ELR (cell line): ENCODE results near the gene TTC16.

Experiments used
- DNase-seq: peaks from one replicate; pipeline ENCODE4 v3.0.0-alpha.2; 2015; ENCODE audit warnings: low read depth

The TTC16 gene, protein sequence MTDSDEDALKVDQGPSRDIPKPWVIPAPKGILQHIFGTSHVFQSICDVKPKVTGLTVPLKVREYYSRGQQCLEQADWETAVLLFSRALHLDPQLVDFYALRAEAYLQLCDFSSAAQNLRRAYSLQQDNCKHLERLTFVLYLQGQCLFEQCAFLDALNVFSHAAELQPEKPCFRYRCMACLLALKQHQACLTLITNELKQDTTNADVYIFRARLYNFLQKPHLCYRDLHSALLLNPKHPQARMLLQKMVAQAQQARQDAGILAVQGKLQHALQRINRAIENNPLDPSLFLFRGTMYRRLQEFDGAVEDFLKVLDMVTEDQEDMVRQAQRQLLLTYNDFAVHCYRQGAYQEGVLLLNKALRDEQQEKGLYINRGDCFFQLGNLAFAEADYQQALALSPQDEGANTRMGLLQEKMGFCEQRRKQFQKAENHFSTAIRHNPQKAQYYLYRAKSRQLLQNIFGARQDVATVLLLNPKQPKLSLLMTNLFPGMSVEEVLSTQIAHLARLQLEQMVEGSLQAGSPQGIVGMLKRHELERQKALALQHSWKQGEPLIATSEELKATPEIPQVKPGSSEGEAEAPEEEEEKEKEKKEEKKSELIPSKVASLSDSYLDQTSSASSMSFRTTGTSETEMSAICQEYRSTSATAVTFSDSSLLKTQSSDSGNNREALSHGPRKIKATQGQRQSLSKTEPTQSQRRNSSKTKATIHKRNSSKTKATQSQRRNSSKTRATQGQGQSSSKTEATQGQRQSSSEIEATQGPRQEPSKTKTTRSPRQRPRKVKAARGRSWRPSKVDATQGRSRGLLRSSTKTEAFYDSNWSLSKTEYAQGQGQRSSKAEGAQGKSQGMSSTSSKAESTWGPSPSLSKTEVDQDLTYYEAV

DNA sequence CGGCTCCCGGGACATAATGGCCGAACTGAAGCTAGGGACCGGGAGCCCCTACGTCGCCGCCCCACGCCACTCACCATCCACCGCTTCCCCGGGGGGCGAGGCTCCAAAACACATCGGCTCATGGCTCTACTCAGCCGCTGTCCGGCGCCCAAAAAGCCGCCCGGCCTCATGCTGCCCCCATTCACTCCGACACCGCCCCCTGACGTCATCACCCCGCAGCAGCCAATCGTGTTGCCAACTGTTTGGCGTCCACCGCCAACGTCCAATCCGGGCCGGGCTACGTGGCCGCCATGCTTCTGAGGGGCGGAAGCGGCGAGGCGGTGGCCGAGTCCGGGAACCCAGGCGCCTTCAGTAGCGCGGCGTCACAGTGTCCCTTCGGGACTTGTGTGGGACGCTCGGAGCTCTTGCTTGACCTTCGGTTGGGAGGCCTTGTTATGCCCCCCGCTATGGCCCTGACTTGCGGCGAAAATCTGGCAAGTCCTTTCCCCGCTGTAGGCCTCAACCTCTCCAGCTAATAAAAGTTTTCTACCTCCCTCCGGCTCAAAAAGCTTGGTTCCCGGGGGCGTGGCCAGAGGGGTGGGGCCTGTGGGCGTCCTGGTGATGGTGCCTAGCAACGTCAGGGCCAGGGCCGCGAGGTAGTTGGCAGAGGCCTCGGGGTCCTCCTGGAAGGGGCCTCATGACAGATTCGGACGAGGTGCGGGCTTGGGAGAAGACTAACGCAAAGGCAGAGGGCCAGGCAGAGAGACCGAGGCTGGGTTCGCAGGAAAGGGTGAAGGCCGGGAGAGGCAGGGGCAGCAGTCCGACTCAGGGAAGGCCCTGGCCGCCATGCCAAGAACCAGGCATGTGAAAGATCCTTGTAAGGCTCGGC lies at the start of gene TTC16, which contains the start of gene PTRH1:
Gene TTC16, plus strand, starts transcription at position 610 of the 868 bp plus-strand sequence. Its CDS starts 67 bp downstream, at position 677.
Gene PTRH1, minus strand, starts transcription at position 194 of the 868 bp plus-strand sequence. Its CDS starts 24 bp downstream, at position 170.
- peak; percentile 96 for DNase-seq

DNA sequence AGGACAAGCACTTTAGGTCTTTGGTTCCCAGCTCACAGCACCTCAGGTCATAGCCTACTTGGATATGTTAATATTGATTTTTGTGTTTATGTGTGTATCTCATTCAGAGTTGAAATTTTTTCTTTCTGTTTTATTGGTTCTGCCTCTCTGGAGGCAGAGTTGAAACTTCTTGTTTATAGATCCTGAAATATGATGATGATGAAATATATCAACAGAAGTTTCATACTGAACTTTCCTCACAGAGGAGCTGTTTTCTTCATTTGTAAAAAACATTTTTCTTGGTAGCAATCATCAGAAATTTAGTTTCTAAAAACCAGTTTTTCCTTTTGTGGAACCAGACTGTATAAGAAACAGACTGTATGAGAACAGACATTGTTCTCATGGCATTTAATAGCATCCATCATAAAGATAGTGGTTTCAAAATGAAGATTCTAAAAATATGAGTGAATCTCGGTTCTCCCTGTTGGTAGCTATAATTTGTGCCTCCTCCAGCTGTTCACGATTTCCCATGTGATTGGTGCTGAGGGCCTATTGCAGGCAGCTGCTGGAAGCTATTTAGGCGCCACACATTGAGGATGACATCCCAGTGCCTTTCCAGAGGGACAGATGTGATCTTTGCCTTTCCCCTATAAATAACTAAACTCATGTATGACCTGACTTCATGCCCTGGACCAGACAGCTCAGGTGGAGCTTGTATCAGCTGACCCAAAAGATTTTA lies 48.6 kb upstream of the TTC16 start:
- no peak for DNase-seq

DNA sequence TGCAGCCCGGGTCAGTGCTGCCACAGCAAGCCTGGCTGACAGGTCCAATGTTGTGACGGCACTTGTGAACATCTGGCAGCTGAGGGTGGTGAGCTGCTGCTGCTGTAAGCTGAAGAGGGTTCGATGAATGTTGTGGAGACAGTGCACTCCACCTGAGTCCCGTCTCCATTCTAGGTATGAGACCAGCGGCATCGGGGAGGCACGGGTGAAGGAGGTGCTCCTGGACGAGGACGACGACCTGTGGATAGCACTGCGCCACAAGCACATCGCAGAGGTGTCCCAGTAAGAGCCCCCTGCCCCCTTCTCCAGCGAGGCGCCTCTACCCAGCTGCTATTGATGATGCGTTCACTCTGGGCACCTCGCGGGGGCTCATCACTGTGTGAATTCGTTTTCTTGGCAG lies 48.0 kb upstream of the TTC16 start:
- no peak for DNase-seq

DNA sequence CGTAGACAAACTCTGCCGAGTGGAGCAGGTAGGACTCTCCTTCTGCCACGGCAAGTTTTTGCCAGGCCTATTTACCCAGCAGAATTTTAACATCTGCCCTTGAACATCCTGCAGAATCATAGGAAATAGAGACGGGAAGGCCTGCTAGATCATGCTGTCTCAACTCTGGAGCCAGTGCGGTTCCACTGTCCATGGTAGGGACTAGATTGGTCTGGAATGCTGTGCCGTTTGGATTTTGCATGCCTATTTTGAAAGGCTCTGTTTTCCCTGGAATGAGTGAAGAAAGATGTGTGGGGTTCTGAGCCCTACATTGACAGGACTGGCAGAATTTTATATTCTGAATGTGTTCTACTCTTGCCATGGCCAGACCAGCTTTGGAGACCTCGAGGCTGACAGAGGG lies 42.6 kb upstream of the TTC16 start:
- DNase-seq = no peak

DNA sequence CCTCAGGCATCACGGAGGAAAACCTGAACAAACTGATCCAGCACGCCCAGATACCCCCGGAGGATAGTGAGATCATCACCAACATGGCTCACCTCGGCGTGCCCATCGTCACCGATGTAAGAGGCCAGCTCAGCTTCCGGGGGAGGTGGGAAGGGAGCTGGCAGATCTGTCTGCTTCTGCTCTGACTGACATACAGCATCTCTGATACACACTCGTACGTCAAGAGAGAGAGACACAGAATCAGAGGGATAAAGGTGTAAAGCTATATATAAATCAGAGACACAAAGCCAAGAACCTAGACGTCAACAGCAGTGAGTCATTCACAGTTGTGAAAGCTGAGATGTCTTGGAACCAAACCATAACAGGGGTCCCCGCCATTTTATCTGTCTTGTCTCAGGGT lies 39.2 kb upstream of the TTC16 start:
- DNase-seq = no peak

DNA sequence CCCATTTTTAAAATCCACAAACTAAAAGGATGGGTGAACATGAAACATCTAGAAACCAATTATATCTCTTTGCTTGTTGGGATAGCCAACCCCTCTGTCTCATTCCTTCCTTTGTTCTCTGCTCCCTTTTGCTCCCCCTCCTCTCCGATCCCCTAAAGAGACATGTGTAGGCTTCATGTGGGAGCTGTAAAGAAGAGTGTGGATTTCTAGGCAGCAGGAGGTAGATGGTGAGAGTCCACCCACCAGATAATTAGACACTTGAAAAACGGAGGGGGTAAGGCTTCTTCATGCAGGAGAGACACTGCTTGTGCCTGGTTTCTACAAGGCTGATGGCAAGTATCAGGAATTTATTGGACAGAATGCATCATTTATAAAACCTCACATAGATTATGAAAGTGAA lies 36.4 kb upstream of the TTC16 start:
- DNase-seq = no peak

DNA sequence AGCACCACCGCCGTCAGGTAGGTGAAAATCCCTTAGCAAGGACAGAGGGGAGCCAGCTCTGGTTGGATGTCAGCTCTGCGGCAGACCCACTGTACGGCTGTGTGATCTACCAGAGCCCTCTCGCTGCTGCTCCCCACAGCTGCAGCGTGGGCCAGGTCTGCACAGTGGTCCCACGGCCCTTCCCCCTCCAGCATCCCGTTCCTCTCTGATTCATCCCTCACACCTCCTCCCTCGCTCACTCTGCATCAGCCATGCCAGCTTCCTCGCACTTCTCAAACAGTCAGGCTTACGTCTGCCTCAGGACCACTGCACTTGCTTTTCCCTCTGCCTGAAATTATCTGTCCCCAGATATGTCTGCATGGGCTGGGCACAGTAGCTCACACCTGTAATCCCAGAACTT lies 35.7 kb upstream of the TTC16 start:
- no peak for DNase-seq

DNA sequence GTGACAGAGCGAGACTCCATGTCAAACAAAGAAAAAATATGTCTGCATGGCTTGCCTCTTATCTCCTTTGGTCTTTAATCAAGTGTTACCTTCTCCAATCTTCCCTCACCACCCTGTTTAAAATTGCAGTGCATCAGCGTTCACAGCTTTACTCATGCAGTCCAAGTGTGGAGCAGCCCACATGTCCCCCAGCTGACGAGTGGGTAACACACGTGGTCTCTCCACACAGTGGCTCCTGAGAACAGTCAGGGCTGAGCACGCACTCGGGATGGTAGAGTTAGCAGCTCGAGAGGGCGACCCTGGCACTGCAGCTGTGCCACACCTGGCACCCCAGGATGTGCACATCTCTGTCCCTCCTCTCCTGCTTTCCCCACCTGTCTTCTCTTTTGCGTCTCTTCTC lies 35.0 kb upstream of the TTC16 start:
- DNase-seq = no peak

DNA sequence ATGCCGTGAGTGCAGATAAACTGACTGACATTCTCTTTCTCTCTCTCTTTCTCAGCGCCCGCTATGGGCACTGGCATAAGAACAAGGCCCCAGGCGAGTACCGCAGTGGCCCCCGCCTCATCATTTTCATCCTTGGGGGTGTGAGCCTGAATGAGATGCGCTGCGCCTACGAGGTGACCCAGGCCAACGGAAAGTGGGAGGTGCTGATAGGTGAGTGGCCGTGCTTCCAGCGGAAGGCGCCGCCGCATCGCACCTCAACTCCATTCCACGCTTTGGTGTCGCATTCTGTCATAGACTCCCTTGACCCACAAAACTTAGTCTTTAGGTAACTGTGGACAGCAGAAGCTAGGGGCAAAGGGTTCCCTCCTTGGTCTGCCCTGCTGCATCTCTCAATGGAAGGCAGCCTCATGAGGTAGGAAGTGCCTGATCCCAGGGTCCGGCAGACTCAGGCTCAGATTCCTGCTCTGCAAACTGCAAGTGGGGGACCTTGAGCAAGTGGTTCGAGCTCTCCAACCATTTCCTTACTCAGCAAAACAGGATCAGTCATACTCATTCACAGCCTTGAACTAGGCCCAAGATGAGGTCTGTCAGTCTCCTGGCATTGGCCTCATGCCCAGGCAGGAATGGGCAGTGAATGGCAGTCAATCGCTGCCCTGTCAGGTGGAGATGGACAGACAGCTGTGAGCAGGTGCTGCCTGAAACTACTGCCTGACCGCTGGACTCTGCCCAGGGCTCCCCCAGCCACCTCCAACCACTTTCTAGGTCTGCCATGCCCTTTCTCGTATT lies 33.3 kb upstream of the TTC16 start:
- no peak for DNase-seq

DNA sequence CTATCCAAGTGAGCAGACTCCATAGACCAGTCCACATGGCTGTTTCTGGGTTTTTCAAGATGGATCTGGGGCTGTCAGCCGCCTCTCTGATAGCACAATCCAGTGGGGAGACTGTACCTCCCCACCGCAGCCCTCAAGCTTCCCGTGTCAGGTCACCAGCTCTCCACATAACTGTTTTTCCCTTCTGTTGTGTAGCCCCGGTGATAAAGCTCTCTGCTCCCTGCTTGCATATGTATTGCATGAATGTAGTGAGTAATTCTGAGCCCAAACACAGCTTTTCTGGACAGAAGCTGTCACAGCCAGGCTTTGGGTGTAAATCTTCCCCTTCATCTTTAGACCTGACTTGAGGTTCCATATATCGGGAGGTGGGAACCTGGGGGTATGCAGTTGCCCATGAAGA lies 32.2 kb upstream of the TTC16 start:
- DNase-seq = peak; percentile 83

DNA sequence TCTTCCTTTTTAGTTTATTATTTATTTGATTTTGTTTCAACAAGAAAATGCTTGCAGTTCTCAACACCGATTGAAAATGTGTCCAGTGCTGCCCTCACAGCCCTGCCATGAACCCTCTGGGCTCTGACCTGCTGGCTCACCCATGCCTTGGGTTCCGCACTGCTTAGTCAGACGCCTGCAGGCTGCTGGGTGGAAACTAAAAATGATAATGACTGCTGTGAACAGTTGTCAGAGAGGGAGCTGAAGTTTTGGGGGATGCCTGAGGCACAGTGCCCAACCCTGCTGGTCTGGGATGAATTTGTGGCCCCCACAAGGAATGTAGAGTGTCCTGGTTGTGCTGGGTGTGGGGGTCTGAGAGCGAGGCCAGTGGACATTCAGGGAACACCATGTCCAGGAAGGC lies 31.3 kb upstream of the TTC16 start:
- peak; percentile 91 for DNase-seq

DNA sequence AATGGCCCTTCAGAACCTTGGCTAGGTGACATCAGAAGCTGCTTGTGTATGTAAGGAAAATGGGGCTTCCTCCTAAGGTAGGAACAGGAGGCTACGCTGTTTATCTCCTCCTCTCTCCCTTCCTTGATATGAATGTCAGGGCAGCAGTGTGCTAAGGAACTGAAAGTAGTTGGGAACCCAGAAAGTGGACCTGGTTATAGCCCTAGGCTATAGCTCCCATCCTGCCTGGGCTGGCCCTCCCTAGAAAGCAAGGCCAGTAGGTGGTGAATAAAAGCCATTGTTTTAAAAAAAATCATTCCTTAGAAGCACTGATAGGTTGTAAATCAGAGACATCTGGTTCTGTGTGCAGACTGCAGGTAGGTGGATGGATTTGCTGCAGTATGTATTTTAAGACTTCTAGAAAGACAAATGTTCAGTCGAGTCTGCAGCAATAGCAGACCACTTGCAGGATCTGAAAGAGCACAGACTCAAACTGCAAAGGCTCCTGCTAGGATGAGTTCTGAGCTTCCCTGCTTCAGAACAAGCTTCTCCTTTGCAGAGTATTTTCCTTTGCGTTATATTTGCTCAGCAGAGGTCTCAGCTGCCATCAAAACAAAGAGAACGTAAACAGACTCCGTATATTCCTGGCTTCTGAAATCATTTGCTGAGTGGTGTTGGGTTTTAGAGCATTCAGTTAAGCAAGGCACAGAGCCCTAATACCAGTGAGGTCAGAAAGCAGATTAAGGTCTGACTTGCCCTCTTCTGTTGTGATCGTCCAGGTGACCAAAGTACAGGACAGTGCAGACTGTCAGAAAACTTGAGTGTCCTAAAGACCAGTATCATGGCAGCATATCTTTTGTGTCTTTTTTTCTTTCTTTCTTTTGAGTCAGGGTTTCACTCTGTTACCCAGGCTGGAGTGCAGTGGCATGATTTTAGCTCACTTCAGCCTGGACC lies 29.2 kb upstream of the TTC16 start:
- DNase-seq = peak; percentile 13

DNA sequence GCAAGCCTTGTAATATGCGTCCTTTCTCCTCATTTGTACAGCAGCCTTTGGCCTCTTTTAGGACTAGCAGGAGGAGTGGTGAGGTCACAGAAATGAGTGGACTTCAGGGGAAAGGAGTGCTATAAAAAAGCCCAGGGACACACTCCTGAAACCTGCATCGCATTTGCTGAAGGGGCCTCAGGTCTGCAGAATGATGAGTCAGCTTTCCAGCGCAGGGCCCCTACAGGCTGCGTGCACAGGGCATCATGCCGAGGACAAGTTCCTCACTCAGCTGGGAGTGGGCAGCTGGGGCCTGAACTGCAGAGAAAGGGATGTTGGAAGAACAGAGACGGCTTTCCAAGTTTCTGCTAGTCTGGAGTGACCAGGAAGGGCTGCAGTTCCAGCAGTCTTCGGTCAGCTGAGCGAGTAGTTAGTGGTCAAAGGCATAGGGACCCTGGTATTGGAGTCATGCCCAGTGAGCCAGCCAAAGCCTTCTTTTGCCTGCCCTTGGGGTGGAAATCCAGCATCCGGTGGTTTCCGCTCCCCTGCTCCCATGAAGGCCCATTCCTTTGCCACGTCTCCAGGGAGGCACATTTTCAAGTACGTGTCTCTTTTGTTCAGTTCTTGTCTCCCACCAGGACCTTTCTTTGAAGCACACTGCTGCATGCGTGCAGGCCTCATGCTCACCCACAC lies 26.4 kb upstream of the TTC16 start:
- no peak for DNase-seq

DNA sequence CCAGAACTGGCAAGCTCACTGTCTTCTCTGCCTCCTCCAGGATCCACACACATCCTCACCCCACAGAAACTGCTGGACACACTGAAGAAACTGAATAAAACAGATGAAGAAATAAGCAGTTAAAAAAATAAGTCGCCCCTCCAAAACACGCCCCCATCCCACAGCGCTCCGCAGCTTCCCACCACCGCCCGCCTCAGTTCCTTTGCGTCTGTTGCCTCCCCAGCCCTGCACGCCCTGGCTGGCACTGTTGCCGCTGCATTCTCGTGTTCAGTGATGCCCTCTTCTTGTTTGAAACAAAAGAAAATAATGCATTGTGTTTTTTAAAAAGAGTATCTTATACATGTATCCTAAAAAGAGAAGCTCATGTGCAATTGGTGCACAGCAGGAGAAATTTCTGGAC lies 25.1 kb upstream of the TTC16 start:
- no peak for DNase-seq

DNA sequence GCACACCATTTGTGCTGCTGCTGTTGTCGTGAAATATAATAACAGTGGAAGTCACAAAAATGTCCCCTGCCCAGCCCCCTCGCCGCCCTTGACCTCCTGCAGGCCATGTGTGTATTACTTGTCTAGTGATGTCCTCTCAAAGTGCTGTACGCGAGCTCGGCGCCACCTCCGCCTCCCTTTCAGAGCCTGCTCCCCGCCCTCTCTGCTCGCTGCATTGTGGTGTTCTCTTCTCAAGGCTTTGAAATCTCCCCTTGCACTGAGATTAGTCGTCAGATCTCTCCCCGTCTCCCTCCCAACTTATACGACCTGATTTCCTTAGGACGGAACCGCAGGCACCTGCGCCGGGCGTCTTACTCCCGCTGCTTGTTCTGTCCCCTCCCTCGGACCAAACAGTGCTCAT lies 23.8 kb upstream of the TTC16 start:
- DNase-seq = no peak

DNA sequence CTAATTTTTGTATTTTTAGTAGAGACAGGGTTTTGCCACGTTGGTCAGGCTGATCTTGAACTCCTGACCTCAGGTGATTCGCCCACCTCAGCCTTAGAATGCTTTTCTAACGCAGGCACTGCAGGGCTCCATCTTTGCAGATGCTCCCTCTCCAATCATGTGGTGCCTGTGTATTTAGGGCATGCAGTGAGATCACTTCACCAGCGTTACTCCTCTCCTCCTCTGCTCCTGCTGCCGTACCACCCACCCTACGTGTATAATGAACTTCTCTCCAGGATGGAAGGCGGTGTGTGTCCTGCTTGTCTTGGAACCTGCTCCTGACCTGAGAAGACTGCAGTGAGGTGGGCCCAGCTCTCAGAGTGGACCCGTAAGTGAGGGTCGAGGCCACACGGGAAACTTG lies 22.7 kb upstream of the TTC16 start:
- DNase-seq = no peak

DNA sequence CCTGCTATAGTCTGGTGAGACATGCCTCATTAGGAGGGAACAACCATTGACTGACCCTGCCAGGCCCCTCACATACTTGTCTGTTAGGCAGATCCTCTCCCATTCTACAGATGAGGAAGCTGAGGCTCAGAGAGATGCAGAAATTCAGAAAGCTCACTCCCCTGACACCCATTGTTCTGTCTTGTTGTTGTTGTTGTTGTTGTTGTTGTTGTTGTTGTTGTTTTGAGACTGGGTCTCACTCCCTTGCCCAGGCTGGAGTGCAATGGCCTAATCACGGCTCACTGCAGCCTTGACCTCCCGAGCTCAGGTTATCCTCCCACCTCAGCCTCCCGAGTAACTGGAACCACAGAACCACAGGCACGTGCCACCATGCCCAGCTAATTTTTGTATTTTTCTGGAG lies 22.2 kb upstream of the TTC16 start:
- no peak for DNase-seq

DNA sequence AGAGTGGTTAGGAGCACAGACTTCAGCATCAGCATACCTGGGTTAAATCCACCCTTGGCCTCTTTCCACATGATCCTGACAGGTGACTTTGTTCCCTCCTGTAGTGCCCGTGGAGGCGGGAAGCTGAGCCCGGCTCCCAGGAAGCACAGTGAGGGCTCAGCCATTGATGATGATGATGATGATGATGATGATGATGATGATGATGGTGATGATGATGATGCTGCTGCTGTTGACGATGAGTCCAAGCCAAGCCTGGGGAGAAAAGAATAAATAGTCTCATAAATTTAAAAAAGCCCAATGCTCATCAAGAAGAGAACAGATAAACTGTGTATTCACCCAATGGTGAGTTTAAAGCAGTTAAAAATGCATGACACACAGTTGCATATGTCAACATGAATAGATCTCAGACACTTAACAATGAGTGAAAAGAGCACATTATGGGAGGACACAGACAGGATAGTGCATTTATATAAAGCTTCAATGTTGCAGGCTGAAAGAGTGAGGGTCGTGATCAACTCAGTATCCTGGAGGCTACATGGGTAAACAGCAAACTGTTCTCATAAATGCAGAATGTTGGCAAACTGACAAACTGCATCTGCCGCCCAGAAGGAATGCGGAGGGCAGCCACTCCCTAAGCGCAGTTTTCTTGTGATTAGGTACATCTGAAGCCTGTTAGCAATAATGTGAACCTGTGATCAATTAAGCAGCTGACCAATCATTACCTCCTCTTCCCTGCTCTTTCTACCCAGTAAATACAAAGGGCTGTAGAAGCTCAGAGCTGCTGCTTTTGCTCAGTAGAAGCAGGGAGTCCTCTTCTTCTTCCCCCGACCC lies 20.8 kb upstream of the TTC16 start:
- peak; percentile 34 for DNase-seq
